Spleen (tissue), 7 donors: ENCODE results near the gene MX1.

Experiments
- POLR2A ChIP-seq, 3 donors: fragments of 450-650 bp; IDR thresholded peaks; one replicate each; pipeline ENCODE4 v1.5.1; 2017; ENCODE audit warnings: antibody characterized with exemption in 3 of 3, mild to moderate bottlenecking in 1 of 3
- TF ChIP-seq, protein P1 (sequence below), 11 experiments: fragments of 200-600 bp in 7 of 11; fragments of 450-650 bp in 4 of 11; sonication (generic) in 4 of 11; IDR thresholded peaks in 8 of 11; conservative IDR thresholded peaks in 3 of 11; 1 replicate in 7 of 11; 2 replicates in 4 of 11; pipeline versions ENCODE4 v1.4.0 to v1.8.0; 2016 to 2021; ENCODE audit warnings: antibody characterized with exemption in 11 of 11, inconsistent platforms in 4 of 11, mild to moderate bottlenecking in 1 of 11
- donor health status: DM: no; HTN: no; CAD: no; lungs with moderate emphysema.
- donor health status: DM: no; HTN: no; CAD: no.
- donor health status: DM: no; HTN: no; CAD: no.

DNA sequence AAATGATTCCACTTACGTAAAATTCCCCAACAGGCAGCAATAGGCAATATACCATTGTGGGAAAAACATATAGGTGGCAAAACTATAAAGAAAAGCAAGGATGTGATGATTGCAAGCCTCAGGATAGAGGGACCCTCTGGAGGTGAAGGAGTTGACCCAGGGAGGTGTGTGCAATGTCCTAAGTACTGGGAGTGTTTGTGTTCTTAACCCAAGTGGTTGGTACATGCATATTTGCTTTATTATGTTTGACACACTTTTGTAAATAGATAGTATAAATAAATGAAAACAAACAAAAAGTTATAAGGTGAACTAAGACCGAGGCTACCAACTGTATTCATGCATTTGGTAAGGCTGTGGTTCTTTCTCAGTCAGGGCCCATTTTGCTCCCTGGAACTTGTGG is 7.5 kb downstream of the MX1 start:
- TF ChIP-seq, protein P1, sequence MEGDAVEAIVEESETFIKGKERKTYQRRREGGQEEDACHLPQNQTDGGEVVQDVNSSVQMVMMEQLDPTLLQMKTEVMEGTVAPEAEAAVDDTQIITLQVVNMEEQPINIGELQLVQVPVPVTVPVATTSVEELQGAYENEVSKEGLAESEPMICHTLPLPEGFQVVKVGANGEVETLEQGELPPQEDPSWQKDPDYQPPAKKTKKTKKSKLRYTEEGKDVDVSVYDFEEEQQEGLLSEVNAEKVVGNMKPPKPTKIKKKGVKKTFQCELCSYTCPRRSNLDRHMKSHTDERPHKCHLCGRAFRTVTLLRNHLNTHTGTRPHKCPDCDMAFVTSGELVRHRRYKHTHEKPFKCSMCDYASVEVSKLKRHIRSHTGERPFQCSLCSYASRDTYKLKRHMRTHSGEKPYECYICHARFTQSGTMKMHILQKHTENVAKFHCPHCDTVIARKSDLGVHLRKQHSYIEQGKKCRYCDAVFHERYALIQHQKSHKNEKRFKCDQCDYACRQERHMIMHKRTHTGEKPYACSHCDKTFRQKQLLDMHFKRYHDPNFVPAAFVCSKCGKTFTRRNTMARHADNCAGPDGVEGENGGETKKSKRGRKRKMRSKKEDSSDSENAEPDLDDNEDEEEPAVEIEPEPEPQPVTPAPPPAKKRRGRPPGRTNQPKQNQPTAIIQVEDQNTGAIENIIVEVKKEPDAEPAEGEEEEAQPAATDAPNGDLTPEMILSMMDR (IDR thresholded peaks at IDR 0.05 in 8 of 11, conservative IDR thresholded peaks at IDR 0.05 in 3 of 11), result no peak
- no peak for TF ChIP-seq POLR2A (IDR thresholded peaks at IDR 0.05)
